HG02588 (cell line): ENCODE results near the gene RAVER2.
A peak's percentile ranks its signal among the peaks of the same experiment; 100 is the strongest.
"Not testable (repeated sequence)": the region's sequence is repeated elsewhere in the genome, so short reads cannot be mapped to it uniquely, and the experiment has no call there.

ENCODE experiments used
- ATAC-seq: cut with Tn5 transposase; IDR thresholded peaks from one replicate; pipeline ENCODE4 v1.9.1; 2021; ENCODE audit warnings: mild to moderate bottlenecking, moderate library complexity; ENCODE audit not compliant: unreplicated experiment

The RAVER2 gene, protein sequence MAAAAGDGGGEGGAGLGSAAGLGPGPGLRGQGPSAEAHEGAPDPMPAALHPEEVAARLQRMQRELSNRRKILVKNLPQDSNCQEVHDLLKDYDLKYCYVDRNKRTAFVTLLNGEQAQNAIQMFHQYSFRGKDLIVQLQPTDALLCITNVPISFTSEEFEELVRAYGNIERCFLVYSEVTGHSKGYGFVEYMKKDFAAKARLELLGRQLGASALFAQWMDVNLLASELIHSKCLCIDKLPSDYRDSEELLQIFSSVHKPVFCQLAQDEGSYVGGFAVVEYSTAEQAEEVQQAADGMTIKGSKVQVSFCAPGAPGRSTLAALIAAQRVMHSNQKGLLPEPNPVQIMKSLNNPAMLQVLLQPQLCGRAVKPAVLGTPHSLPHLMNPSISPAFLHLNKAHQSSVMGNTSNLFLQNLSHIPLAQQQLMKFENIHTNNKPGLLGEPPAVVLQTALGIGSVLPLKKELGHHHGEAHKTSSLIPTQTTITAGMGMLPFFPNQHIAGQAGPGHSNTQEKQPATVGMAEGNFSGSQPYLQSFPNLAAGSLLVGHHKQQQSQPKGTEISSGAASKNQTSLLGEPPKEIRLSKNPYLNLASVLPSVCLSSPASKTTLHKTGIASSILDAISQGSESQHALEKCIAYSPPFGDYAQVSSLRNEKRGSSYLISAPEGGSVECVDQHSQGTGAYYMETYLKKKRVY

DNA sequence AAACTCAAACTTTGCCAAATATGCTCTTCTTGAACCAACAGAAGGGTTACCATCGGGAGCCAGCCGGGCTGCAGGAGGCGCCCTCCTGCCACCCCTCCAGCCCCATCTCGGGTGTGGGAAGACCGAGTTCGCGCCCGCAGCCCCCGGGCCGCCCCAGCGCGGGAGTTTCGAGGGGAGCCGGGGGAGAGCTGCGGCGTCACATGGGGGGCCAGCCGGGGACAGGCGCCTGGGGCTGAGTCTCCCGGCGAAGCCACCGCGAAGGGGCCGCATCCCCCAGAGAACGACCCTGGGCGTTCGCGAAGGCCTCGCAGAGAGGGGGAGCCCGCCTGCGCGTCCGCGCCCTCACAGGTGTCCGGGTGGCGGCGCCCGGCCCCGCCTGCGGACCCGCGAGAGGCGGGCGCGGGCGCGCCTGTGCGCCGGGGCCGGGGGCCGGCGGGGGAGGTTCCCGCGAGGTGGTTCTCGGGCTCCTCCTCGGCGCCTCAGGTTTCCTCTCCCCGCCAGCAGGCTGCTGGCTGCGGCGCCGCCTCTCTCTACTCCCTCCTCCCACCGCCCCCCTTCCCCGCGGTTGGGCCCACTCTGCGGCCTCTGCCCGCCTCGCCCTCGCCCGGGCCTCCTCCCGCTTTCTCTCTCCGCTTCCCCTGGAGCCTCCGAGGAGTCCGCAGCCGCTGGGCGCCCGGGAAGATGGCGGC lies at the start of gene RAVER2:
Gene RAVER2 (plus strand): TSS at position 584 of the 689 bp plus-strand sequence. CDS start 98 bp downstream, at position 682.
- peak; percentile 44 for ATAC-seq

DNA sequence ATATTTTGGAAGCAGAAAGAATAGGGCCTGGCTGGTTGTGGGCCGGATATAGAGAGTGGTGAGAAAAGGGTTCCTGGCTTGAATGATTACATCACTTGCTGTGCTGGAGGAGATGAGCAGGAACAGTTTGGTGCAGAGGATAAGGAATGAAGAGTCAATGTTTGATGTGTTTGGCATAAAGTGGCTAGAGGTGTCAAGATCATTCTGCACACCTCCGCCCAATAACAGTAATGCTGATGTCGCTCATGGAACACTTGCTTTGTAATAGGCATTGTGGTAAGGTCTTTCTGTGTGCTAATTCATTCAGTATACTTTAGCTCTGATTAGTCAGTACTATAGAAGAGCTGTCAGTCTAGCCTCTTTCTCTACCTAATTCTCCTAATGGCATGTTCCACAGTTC lies 48.0 kb upstream of the RAVER2 start:
- ATAC-seq: no peak

DNA sequence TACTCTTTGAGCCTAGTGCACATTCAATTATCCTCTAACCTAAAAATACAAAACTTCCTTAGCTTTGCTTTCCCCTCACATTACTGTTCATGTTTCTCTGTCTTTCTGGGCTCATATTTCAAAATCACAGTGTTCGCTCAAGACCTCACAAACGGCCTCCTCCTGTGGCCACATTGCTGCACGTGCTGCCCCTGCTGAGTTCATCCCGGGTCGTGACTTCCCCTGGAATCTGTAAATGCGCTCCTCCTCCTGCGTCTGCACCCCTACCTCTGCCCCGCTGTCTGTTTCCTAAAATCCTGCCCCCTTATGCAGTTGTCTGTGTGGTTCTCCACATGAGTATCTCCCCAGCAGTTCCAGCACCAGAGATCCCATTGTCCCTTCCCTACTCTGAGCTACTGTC lies 45.5 kb upstream of the RAVER2 start:
- ATAC-seq: no peak

DNA sequence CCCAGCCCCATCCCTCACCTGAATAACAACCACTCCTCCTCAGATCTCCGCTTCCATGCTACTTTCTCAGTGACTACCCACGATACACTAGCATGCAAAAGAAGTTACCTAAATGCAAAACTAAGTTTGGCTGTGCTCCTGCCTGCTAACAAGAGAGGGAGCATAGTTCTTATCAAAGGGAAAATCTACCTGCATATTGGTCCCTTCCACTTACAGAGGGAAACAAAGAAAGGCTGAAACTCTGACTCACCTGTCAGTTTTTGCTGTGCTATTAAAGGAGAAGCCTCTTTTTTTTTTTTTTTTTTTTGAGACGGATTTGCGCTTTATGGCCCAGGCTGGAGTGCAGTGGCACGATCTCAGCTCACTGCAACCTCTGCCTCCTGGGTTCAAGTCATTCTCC lies 43.8 kb upstream of the RAVER2 start:
- ATAC-seq: no peak

DNA sequence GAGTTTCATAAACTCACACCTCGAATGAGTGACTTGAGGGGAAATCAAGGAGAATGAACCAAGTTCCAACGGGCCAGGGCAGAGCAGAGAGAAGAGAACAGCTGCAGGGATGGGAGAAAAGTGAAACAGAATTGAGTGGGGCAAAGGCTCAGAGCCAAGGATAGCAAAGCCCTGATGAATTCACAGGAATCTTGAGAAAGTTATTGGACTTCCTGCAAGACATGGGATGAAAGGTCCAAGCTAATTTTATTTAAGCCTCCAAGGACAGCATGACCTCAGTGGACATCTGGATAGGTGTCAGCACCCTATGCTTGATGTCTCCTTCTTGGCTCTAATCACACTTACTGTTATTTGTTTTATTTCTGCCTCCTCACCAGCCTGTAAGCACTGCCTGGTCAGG lies 43.0 kb upstream of the RAVER2 start:
- ATAC-seq: no peak

DNA sequence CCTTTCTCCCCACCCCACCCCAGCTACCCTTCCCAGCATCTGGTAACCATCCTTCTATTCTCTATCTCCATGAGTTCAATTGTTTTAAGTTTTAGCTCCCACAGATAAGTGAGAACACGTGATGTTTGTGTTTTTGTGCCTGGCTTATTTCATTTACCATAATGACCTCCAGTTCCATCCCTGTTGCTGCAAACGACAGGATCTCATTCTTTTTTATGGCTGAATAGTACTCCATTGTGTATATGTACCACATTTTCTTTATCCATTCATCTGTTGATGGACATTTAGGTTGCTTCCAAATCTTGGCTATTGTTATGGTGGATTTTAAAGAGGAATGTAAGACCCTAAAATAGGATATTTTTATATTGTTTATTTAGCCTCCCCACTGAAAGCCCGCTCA lies 42.2 kb upstream of the RAVER2 start:
- ATAC-seq: not testable (repeated sequence)

DNA sequence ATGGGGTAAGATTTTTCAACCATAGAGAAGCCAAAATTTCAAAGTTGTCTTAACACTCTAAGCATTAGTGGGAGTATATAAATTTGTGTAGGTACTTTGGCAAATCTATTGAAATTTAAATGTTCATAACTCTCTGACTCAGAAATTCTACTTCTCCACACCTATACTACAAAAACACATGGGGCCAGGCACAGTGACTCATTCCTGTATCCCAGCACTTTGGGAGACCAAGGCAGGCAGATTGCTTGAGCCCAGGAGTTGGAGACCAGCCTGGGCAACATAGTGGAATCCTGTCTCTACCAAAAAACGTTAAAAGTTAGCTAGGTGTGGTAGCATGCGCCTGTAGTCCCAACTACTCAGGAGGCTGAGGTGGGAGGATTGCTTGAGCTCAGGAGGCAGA lies 41.3 kb upstream of the RAVER2 start:
- no peak for ATAC-seq

DNA sequence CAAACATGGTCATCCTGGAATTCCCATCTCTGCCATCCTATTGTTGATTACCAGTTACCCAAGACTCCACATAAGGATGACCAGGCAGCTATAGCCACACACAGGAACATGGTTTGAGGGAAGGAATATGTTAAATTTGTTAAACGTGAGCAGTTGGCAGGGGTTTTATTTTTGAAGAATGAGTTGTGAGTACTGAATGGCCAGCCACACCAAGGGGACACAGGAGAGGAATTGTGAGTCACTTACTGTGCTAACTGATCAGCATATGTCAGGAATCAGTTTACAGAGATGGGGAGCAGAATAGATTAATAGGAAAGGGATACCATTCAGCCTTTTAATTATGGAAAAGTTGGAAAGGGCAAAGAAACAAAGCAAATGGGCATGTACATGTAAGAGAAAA lies 39.3 kb upstream of the RAVER2 start:
- ATAC-seq: no peak

DNA sequence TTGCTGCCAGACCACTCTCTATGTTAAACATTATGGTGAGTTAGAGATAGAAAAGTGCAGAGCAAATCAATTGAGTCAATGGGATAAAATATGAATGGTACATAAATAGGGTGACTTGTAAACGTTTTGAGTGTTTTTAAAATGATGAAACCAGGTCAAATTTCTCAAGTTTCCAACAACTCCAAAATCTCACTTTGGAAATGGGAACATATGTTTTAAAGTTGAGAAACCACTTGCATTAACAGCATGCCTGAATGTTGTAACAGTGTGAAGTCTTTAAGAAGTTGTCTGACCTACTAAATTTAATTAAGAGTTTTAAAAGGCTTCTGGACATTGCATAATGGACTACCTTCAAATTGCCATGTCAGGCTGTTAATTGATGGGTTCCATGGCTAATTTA lies 33.6 kb upstream of the RAVER2 start:
- no peak for ATAC-seq

DNA sequence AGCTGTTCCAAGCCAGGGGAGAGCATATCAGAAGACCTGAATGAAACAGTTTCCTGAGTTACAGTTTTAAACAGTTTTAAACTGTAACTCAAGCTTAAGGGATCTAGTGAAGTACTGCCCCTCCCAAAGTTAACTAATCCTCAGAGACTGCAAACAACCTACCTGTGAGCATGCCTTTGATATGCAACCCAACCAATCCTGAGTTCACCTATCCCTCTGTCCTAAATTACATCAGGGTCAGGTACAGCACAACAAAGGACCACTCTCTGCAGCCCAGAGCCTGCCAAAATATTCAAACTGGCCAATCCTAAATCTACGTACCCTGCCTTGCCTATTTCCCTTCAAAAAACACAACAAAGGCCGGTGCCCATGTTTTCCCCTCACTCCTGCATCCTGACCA lies 32.8 kb upstream of the RAVER2 start:
- no peak for ATAC-seq

DNA sequence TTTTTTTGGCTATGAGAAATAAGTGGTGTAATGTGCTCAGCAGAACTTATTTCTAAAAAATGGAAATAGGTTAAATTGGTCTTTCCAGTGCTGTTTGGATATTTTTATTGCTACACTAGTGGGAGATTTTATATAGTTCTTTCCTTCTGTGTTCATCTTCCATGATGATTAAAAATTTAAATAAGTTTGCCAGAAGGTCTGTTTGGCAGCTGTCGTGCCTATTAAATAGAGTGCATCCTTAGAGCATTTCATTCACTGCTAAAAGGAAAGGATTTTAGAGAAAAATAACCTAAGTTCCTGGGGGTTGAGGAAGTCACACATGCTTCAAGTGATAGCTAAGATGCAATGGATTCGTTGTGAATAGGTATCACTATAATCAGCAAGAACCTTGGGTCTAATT lies 29.7 kb upstream of the RAVER2 start:
- ATAC-seq: no peak

DNA sequence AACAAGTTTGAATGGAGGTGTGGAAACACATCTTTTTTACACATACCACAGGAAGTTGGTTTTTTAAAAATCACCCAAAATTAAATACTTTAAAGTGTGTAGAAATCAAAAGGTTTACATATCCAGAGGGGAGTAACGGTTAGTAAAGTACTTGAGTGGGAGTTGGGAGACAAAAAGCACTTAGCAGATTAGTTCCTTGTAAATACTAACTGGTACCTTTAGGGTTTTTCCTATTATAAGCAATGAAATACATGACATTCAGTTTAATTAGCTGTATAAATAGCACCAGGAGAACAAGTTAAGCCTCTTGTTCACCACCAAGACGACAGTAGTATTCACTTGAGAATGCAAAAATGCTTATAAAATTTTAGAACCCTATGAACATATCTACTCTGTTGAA lies 23.7 kb upstream of the RAVER2 start:
- no peak for ATAC-seq

DNA sequence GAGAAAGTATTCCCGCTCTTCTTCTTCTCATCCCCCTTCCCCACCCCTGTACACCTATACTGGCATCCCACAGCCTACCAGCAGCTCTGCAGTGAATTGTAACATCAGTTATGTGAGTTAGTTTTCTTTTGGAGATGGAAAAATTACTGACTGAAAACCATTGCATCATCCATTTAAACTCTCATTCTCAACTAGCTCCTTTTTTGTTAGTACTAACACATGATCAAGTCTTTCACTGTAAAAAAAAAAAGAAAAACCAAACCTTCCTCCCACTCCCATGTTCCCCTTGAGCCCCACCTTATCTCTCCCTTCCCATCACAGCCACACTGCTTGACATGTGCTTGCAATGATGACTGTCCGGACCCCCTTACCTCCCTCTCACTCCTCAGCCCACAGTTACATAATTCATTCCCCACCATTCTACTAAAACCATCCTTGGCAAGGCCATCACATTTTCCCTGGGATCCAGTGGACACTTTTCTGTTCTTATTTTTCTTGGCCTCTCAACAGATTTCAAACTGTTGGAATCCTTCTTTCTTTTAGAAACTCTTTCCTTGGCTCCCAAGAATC lies 23.2 kb upstream of the RAVER2 start:
- no peak for ATAC-seq

DNA sequence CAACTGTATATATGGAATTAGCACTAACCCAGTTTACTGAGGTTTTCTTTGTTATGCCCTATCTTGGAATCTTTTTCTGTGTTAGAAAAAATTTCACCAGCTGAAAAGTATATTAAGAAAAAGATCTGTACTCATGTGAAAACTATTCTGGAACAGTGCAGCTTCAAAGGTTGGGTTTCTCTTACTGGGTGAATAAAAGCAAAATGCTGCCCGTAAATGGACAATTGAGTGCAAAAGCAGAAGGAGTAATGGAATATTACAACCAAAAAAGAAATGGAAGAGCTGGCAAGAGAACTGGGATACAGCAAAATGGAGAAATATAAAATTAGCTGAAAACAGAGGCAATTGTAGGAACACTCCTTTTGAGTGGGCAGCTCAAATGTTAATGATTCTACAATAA lies 17.0 kb upstream of the RAVER2 start:
- no peak for ATAC-seq

DNA sequence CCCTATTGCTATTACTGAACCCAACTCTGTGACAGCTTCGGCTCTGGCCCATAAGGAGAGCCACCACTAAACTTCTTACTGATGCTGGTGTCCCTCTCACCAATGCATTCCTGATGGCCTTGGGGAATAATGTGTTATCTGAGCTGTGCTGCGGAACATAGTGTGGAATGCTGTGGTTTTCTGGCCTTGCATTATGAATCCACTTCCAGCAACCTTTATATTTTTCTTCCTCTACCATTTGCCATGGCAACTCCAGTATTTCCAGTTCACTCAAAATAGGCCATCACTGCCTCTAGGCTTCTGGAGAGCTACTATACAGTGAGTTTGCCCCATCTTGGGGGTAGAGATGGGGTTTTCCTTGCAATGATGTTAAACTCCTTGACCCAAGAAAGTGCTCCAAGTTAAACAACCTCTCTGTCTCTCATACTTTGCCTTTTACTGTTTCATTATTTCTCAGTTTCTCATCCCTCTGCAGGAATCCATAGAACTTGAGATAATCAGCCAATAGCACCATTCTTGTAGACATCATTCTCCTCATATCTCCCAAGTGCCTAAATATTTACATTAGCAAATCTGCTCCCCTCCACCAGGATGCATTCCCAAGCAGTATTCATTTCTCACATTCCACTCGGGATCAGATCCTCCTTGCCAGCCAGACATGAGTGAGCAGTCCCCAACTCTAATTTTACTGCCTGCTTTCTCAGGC lies 11.1 kb upstream of the RAVER2 start:
- ATAC-seq: no peak

DNA sequence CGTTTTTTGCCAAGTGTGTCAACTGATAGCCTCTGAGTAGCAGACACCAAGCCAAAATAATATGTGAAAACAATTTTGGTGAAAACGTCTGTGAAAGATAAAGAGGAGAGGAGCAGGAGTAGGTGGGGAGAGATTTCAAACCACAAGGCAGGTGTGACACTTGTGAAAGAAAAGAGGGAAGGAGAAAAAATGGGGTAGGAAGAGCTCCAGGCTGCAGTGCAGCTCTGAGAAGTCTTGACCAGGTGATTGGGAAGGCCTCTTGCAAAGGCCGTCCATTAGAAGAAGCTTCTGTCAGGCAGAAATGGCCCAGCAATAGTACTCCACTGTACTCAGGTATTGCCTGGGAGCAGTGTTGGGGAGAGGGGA lies 10.6 kb upstream of the RAVER2 start:
- no peak for ATAC-seq

DNA sequence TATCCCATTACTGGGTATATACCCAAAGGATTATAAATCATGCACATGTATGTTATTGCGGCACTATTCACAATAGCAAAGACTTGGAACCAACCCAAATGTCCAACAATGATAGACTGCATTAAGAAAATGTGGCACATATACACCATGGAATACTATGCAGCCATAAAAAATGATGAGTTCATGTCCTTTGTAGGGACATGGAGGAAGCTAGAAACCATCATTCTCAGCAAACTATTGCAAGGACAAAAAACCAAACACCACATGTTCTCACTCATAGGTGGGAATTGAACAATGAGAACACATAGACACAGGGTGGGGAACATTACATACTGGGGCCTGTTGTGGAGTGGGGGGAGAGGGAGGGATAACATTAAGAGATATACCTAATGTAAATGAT lies 4.2 kb upstream of the RAVER2 start:
- not testable (repeated sequence) for ATAC-seq

DNA sequence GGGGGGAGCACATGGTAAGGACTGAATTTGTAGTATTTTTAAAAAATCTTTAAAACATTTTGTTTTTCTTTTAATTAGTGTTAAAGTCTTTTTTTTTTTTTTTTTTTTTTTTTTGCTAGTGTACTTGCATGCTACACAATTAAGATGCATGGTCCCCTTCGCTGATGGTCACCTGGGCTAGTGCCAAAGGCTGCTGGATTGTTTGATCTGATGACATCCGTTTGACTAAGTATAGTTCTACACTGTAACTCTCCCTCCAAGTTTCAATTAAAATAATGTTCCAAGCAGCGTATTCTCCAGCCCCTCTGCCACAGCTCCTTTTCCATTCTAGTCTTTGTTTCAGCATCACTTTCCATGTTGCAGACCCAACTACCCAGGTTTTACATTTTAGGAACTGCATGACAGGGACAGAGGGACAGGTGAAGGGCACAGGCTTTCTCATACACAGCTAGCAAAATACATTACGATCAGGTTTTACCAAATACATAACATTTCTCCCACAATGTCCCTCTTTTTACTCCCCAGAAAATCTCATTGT lies 852 bp upstream of the RAVER2 start:
- ATAC-seq: no peak

DNA sequence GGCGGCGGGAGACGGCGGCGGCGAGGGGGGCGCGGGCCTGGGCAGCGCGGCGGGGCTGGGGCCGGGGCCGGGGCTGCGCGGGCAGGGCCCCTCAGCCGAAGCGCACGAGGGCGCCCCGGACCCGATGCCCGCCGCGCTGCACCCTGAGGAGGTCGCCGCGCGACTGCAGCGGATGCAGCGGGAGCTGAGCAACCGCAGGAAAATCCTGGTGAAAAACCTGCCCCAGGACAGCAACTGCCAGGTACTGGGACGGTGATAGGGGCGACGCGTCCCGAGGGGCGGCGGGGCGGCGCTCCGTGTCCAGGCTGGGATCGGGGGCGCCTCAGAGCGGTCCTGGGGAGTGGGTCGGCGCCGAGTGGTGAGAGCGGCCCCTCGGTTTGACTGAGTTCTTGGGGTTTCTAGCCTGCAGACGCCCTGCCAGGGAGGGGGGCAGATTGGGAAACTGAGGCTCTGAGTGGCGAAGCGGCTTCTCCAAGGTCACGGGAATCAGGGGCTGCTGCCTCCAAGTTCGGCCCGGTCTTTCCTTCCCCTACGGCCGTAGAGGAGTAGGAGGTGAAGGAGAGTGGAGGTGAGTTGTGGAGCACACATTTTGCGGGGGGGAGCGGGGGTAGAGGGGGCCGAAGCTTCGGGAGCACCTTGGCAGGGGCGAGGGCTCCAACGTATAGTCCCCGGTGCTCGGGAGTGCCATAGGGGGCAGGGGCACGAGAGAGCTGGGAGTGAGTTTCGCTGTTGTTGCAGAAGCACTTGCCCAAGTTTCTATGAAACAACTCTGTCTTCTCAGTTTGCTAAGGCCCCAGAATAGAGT lies 508 bp downstream of the RAVER2 start:
- ATAC-seq: peak; percentile 23
